ENCODE measurements around the gene CISTR.

The CISTR gene

DNA sequence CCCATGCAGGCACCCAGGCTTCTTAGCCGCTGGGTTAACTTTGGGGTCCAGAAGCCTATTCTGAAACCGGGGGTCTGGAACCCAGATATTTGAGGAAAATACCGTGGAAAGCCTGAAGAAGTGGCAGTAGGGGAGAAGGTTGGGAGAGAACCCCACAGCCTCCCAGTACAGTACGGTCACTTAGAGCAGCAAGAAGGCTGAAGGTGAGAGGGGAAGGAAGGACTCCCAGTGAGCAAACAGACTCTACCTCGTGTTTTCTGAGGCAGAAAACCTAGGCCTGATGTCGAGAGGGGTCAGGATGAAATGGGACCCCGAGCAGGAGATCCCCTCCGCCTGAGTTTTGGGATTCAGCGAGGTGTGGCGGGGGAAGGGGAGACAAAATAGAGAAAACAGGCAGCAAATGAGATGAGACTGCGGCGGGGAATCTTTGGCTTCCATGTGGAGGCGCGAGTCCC lies 13.8 kb downstream of the CISTR start:
- TF ChIP-seq, protein P1, sequence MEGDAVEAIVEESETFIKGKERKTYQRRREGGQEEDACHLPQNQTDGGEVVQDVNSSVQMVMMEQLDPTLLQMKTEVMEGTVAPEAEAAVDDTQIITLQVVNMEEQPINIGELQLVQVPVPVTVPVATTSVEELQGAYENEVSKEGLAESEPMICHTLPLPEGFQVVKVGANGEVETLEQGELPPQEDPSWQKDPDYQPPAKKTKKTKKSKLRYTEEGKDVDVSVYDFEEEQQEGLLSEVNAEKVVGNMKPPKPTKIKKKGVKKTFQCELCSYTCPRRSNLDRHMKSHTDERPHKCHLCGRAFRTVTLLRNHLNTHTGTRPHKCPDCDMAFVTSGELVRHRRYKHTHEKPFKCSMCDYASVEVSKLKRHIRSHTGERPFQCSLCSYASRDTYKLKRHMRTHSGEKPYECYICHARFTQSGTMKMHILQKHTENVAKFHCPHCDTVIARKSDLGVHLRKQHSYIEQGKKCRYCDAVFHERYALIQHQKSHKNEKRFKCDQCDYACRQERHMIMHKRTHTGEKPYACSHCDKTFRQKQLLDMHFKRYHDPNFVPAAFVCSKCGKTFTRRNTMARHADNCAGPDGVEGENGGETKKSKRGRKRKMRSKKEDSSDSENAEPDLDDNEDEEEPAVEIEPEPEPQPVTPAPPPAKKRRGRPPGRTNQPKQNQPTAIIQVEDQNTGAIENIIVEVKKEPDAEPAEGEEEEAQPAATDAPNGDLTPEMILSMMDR (IDR thresholded peaks at IDR 0.05; ENCODE audit: low read depth, low read length) = no peak
- peaks cover 66% of the 10 kb centered on the region for H3K27me3 ChIP-seq

GRCh38 chr12:53737093-53737808 lies 14.5 kb downstream of the CISTR start:
- Histone ChIP-seq H3K36me3 (no peaks in the 10 kb centered on the region), H3K27me3 (peaks cover 67% of the 10 kb centered on the region), H3K9me3 (no peaks in the 10 kb centered on the region), H3K4me1 (no peaks in the 10 kb centered on the region), H3K4me3 (ENCODE audit: low read depth, low read length) (no peak overlapping the region)
- TF ChIP-seq, protein P1 (IDR thresholded peaks at IDR 0.05; ENCODE audit: low read depth, low read length) = no peak
- DNase-seq = no peak

More for the DNA sequence above, 13.8 kb downstream of the CISTR start:
- Histone ChIP-seq H3K36me3 (no peaks in the 10 kb centered on the region), H3K4me1 (no peaks in the 10 kb centered on the region), H3K9me3 (no peaks in the 10 kb centered on the region), H3K4me3 (ENCODE audit: low read depth, low read length) (no peak overlapping the region)
- no peak for DNase-seq

- H3K4me1 ChIP-seq = no peaks in the 10 kb centered on the region
- no peak for DNase-seq
- H3K36me3 ChIP-seq = no peaks in the 10 kb centered on the region
- H3K27me3 ChIP-seq = peaks cover 67% of the 10 kb centered on the region
- TF ChIP-seq, protein P1 (IDR thresholded peaks at IDR 0.05; ENCODE audit: low read depth, low read length) = no peak
- no peak overlapping the region for H3K4me3 ChIP-seq (ENCODE audit: low read depth, low read length)
- no peaks in the 10 kb centered on the region for H3K9me3 ChIP-seq
These were observed 15.2 kb downstream of the CISTR start for GRCh38 chr12:53736592-53736991.

GRCh38 chr12:53735556-53735955 lies 16.2 kb downstream of the CISTR start:
- no peak for DNase-seq
- Histone ChIP-seq H3K9me3 (no peaks in the 10 kb centered on the region), H3K4me3 (ENCODE audit: low read depth, low read length) (no peak overlapping the region), H3K27me3 (peaks cover 65% of the 10 kb centered on the region), H3K36me3 (no peaks in the 10 kb centered on the region), H3K4me1 (no peaks in the 10 kb centered on the region)
- TF ChIP-seq, protein P1 (IDR thresholded peaks at IDR 0.05; ENCODE audit: low read depth, low read length) = no peak

GRCh38 chr12:53734425-53734824 lies 17.4 kb downstream of the CISTR start:
- H3K9me3 ChIP-seq = no peaks in the 10 kb centered on the region
- no peak for DNase-seq
- TF ChIP-seq, protein P1 (IDR thresholded peaks at IDR 0.05; ENCODE audit: low read depth, low read length) = no peak
- no peak overlapping the region for H3K4me3 ChIP-seq (ENCODE audit: low read depth, low read length)
- peaks cover 56% of the 10 kb centered on the region for H3K27me3 ChIP-seq
- H3K36me3 ChIP-seq = no peaks in the 10 kb centered on the region
- H3K4me1 ChIP-seq = no peaks in the 10 kb centered on the region

DNA sequence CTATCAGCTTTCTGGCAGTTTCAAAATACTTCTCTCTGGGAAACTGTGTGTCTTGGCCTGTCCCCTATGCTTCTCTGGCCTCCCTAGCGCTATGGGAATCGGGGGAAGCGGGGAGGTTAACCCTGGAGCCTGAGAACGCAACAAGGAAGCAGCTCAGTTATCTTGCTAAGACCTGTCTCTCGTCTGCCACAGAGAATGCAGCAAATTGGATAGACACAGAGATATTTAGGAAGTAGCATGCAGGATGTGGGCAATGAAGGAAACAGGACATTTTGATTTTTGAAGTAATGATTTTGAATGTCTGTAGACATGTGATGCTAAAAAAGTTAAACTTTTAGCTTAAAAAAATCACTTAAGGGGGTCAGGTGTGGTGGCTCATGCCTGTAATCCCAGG lies 18.0 kb downstream of the CISTR start:
- H3K36me3 ChIP-seq = no peaks in the 10 kb centered on the region
- no peaks in the 10 kb centered on the region for H3K4me1 ChIP-seq
- H3K4me3 ChIP-seq (ENCODE audit: low read depth, low read length) = no peak overlapping the region
- DNase-seq = no peak
- H3K27me3 ChIP-seq = peaks cover 50% of the 10 kb centered on the region
- H3K9me3 ChIP-seq = no peaks in the 10 kb centered on the region
- TF ChIP-seq, protein P1 (IDR thresholded peaks at IDR 0.05; ENCODE audit: low read depth, low read length) = no peak
